ENCODE measurements around the gene SPINK4.
A peak's percentile ranks its signal among the peaks of the same experiment; 100 is the strongest.

The SPINK4 gene

GRCh38 chr9:33289496-33289895 lies 49.5 kb downstream of the SPINK4 start:
- H3K27ac ChIP-seq = peak overlapping the region; percentile 100
- DNase-seq (ENCODE audit: low read depth, low spot score) = no peak

- peak overlapping the region; percentile 100 for H3K27ac ChIP-seq
- no peak for DNase-seq (ENCODE audit: low read depth, low spot score)
Measured at GRCh38 chr9:33289936-33290246, 49.9 kb downstream of the SPINK4 start.

GRCh38 chr9:33290247-33291030 lies 50.5 kb downstream of the SPINK4 start, which contains the start of gene NFX1:
TSS of gene NFX1 (plus strand) at chr9:33290516. CDS start at chr9:33290573, 57 bp downstream.
- DNase-seq (ENCODE audit: low read depth, low spot score) = peak; percentile 96
- peak within 1 kb of the TSS; percentile 100 for H3K27ac ChIP-seq

GRCh38 chr9:33291031-33291397 lies 51.0 kb downstream of the SPINK4 start:
- no peak for DNase-seq (ENCODE audit: low read depth, low spot score)
- peak overlapping the region; percentile 100 for H3K27ac ChIP-seq

GRCh38 chr9:33291901-33292300 lies 51.9 kb downstream of the SPINK4 start:
- no peak for DNase-seq (ENCODE audit: low read depth, low spot score)
- peak overlapping the region; percentile 100 for H3K27ac ChIP-seq

- H3K27ac ChIP-seq = no peak overlapping the region
- no peak for DNase-seq (ENCODE audit: low read depth, low spot score)
Measured at GRCh38 chr9:33293782-33294181, 53.8 kb downstream of the SPINK4 start.

- no peak overlapping the region for H3K27ac ChIP-seq
- no peak for DNase-seq (ENCODE audit: low read depth, low spot score)
Measured at GRCh38 chr9:33294670-33295432, 54.9 kb downstream of the SPINK4 start.

GRCh38 chr9:33295571-33295970 lies 55.6 kb downstream of the SPINK4 start:
- no peak for DNase-seq (ENCODE audit: low read depth, low spot score)
- no peak overlapping the region for H3K27ac ChIP-seq

- H3K27ac ChIP-seq = no peak overlapping the region
- DNase-seq (ENCODE audit: low read depth, low spot score) = no peak
Measured at GRCh38 chr9:33297432-33297831, 57.5 kb downstream of the SPINK4 start.
